RKO (cell line): ENCODE data around the gene PTPRM.

Source experiments
- DNase-seq: peaks from one replicate; pipeline ENCODE4 v3.0.0-alpha.2; 2016; ENCODE audit warnings: low spot score

The PTPRM gene

DNA sequence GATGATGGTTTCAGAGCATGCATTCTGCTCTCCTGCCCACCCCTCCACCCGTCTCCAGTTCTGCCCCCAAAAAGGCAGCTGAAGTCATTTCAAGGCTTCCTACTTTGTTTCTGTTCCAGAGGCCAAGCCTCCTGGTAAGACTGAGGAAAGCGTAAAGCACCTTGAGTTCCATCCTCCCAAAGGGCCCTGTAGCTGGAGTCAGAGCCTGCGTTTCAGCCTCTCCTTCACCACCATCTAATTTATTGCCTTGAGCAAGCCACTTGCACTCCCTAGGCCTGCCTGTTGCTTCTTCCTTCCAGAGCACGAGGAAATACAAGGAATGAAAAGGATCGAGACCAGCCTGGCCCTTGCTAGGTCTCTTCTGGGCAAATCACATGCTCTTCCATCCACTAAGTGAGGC, 797.9 kb downstream of the PTPRM start:
- DNase-seq = no peak

DNA sequence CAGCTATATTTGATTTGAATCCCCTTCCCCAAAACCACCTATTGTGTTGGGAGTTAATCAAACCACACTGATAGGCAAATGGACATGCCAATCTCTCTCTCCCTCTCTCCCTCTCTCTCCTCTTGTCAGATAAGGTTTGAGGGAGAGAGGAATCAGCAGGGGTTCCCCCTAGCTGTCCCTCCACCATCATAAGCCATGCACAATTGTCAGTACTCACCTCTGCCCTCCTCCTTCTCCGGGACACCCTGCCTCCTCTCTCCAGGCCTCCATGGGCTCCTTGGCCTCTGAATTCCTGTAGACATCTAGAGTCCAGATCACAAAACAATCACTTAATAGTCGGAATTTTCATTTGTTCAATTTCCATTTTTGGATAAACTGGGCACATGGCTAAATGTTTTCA, 798.4 kb downstream of the PTPRM start:
- no peak for DNase-seq

- DNase-seq = no peak
Observed at GRCh38 chr18:8366070-8366469, 799.0 kb downstream of the PTPRM start.

GRCh38 chr18:8366656-8367055, 799.5 kb downstream of the PTPRM start:
- no peak for DNase-seq

DNA sequence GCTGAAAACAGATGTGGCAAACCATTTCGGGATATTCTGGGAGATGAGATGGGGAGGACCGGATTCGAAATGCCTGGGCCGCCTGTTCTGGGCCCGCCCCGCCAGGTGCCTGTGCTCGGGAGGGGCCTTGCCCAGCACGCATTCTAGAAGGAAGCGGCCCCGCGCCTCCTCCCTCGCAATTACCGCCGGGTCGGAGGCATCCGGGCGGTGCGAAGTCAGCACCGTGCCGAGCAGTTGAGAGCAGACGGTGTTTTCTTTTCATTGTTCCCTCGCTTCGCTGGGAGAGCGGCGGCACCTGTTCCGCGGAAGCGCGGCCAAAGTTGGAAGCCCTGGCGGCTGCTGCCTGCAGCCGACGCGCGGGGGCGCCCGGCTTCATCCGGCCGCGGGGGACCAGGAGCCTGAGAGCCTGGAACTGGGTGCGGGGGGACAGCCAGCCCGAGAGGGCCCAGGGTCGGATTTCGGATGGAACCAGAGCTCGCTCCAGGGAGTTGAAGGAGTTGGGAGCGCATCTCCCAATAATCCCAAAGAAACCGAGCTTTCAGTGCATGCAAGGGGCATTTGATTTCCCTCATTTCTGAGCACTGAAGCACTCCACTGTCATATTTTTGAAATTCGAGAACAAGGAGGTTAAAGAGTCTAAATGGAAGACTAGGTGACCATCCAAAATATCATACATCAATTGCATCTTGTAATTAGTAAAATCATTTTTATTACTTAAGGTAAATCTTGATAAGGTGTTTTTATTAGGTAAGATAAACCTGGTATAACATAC, 800.3 kb downstream of the PTPRM start:
- DNase-seq = no peak

GRCh38 chr18:8368512-8369217, 801.5 kb downstream of the PTPRM start:
- no peak for DNase-seq

GRCh38 chr18:8373486-8373885, 806.4 kb downstream of the PTPRM start:
- DNase-seq = no peak

DNA sequence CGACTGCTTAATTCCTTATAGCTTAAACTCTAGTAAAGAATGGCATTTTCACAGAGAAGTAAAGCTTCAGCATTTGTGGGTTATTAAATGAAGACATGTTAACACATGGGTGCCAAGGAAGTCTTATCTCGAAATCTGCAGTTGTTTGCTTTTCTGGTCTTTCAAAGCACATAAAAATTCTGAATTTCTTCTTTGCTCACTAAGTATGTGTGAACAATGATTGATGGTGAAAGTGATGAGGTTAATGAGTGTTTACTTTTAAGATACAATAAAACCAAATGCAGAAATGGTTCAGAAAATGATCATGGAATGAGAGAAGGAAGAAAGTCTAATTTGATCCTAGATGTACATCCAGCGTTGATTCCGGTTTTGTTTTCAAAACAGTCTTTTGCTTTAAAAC, 807.6 kb downstream of the PTPRM start:
- DNase-seq = no peak

DNA sequence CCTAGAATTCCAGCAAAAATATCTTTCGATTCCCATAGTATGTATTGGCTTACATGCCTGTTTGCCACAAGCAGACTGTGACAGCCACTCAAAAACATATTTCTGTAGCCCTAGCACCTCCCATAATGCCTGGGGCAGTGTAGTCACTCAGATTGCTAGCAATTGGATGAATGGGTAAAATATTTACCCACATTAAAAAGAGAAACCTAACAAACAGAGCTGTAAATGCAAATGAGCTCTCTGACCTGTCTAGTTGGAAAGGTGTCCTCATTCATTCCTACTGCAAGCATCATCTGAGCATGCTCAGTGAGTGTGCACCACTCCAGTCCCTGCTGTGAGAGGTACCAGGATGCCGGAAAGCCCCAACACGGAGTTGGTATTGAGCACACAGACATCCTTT, 808.1 kb downstream of the PTPRM start:
- DNase-seq = no peak

DNA sequence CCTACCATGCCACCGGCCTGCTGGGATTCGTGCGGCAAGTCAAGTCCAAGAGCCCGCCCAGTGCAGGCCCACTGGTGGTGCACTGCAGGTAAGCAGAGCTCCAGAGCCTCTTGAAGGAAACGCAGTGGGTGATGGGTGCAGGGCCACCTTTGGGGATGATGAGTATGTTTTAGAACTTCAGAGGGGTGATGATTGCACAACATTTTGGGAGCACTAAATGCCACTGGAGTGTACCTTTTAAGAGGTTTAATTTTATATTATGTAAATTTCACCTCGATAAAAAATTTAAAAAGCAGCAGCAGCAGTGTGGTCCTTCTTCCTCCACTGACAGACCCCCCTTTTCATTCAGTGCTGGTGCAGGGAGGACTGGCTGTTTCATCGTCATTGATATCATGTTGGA, 809.0 kb downstream of the PTPRM start:
- no peak for DNase-seq

DNA sequence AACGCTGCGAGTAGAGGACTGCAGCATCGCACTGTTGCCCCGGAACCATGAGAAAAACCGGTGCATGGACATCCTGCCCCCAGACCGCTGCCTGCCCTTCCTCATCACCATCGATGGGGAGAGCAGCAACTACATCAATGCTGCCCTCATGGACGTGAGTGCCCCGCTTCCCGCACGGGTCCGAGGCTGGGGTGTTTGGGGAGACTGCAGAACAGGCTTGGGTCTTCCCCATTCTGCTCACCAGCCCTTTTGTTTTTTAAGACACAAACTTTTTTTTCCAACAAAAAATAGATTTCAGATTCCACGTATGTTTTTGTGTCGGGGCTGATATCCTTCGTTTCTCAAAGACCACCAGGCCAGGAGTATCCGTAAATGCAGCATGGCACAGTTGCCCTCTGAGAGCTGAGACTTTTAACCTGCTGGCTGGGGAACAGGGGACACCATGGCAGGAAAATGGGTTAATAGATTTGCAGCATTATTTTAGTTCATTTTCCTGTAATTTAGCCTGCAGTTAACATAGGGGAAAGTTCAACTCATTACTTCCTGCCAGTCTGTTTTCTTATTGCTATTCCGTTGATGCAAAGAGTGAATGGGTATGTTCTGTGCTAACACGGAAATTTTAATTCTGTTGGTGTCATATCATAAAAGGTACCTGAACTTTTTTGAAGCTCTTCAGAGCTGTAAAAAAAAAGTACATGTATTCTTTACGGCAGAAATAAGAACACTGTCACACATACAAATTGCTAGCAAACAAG, 812.2 kb downstream of the PTPRM start:
- DNase-seq = no peak

DNA sequence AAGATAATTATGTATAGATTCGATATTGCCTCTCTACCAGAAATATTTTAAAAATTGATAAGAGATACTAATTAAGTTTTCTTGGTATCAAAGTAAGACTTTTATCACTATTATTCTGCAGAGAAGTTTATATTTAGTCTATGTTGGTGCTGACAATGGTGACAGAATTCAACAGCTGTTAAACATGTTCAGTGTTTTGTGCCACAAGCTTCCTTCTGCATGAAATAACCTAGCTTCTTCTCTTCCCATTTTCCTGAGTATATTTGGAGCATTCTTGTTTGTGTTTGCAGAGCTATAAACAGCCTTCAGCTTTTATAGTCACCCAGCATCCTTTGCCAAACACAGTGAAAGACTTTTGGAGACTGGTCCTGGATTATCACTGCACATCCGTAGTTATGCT, 812.9 kb downstream of the PTPRM start:
- DNase-seq = no peak

- no peak for DNase-seq
Observed at GRCh38 chr18:8380926-8381325, 813.8 kb downstream of the PTPRM start.

- DNase-seq = no peak
Observed at GRCh38 chr18:8381821-8382459, 814.8 kb downstream of the PTPRM start.

- no peak for DNase-seq
Observed at GRCh38 chr18:8385400-8385799, 818.3 kb downstream of the PTPRM start.

DNA sequence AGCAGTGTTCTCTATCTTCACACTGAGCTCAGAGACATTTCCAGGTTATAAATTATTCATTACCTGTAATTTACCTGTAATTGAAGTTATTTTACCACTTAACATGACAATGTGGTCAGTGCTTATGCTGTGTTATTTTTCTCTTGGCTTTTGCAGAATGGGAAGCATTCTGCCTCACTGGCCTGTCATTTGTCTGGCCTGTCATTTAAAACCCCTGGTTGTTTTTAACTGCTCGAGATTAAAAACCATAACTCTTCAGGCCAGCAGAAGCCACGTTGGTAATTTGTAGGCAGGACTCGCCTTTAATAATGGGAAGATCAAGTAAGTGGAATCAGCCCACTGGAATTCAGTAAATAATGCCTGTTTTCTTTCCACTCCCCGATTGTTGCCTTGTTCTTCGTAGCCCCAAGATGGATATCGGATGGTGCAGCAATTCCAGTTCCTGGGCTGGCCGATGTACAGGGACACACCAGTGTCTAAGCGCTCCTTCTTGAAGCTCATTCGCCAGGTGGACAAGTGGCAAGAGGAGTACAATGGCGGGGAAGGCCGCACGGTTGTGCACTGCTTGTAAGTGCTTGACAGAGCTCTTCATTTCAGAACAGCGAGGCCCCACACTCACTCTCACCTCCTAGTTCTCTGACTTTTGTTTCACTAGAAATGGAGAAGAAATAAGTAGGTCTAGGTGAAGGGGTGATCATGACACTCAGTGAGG, 819.7 kb downstream of the PTPRM start:
- DNase-seq = no peak

DNA sequence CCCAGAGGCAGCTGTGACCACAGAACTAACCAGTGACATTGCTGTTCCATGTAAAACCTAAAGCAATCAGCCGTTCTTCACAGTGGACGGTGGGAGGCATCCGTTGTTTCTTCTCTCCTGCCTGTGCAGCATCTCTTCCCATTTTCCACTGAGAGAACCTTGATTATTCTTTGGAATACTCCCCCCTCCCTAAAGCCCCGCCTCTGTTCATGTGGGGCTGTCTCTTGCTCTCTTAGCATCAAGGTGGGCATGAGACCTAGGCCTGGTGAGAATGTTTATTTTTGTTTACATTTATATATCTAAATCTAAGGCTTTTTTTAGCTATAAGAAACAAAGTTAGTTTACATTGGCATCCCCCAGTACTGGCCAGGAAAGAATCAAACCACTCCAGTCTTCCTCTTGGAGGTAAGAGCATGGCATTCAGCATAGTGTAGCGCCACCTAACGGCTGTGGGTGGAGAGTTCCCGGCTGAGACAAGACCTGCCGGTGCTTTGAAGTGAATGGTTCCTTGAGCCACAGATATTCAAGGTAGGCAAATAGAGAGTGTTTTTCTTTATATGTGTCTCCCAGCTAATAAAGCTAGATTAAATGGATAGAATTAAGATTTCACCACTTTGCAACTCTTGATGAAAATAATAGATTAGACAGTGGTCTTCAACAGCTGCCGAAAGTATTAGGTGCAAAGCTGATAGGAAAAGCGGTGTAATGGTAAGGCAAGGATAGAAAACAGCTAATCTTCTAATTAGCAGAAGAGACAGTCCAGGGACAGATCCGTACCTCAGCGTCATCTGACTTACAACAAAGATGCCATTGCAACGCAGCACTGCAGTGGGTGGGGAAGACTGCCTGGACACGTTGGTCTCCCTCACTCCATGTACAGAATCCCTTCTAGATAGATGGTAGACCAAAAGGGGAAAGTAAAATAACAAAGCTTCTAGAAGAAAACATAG, 822.5 kb downstream of the PTPRM start:
- peak; percentile 49 for DNase-seq

GRCh38 chr18:8391068-8391467, 824.0 kb downstream of the PTPRM start:
- no peak for DNase-seq

DNA sequence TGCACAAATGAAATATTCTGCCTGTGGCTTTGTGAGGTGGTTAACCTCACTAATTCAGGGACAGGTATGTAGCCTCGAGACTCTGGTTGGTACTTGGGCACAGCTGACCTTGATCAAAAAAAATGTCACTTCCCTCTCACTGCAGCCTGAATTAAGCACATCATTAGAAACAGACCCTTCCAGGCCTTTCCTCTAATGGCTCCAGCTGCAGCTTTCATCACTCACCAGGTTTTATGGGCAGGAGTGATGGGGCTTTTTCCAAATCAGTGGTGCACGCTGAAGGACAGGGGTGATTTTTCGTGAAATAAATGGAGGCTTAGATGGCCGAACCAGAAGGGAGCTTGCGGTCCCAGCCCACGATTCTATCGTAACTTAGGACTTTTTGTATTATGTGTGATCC, 829.1 kb downstream of the PTPRM start:
- DNase-seq = no peak

DNA sequence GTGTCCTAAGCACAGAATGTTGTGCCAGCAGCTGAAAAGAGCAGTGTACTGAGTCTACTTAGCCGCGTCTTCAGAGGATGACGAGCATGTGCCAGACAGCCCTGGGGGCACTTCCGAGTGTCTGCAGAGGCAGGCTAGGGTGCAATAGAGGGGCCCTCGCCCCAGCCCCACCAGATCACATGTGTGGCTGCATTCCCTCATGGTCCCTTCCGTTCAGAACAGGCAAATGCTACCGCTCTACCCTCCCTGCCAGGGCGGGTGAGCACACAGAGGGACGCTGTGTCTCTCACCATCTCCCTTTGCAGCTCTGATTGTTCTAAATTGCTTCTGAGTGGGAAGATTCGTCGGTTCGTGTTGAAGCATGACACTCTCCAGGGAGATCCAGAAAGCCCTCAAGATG, 829.9 kb downstream of the PTPRM start:
- no peak for DNase-seq

DNA sequence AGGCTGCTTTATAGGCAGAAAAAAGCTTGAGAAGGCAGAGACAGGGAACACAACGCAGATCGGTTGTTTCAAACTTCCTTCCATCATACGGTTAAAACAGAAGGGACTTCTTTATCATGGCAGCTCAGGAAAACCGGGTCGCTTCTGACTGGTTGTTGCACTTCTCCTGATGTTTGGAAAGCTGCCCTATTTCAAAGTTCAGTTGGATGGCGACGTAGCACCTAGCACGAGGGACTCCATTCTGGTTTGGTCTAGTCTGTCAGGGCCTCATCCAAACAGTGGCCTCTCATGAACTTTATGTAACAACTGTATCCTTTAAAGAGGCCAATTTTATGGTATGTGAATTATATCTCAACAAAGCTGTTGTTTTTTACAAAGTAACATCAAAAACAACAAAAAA, 832.0 kb downstream of the PTPRM start:
- no peak for DNase-seq
